GM19452 (cell line): ENCODE data around the gene SELENOF.

ENCODE experiments used
- ATAC-seq: cut with Tn5 transposase; IDR thresholded peaks from one replicate; pipeline ENCODE4 v1.9.1; 2021; ENCODE audit not compliant: unreplicated experiment

Gene SELENOF

GRCh38 chr1:86913896-86914600 lies at the start of gene SELENOF:
Gene SELENOF (minus strand): TSS chr1:86914126. CDS start chr1:86914111, 15 bp downstream.
- ATAC-seq = peak; percentile 85

- no peak for ATAC-seq
Measured at GRCh38 chr1:86960548-86960947, 46.6 kb upstream of the SELENOF start.

DNA sequence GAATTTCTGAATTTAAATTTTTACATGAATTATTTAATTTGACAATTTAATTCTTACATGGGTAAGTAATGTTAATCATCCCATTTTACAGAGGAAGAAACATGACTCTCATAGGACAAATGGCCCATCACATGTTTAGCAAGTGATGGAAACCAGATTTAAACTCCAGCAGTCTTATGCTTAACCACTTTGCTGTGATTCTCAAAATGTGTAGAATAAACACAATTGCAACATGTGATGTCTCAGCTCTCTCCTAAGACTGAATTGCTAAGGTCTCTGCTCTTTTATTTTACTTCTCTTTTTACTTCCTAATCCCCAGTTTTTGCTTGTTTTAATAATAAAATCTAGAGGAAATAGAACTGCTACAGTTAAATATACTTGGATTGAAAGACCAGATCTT lies 43.3 kb upstream of the SELENOF start:
- ATAC-seq = no peak

GRCh38 chr1:86956221-86956620 lies 42.3 kb upstream of the SELENOF start:
- no peak for ATAC-seq

DNA sequence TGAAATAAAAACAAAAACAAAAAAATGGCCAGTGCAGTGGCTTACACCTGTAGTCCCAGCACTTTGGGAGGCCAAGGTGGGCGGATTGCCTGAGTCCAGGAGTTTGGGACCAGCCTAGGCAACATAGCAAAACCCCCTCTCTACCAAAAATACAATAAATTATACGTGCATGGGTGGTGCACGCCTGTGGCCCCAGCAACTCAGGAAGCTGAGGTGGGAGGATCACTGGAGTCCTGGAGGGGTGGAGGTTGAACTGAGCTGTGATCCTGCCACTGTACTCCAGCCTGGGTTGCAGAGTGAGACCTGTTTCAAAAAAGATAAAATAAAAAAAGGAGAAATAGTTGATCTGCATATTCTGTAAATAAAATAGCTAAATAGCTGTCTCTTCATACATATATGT lies 41.8 kb upstream of the SELENOF start:
- no peak for ATAC-seq

- no peak for ATAC-seq
Measured at GRCh38 chr1:86953167-86953566, 39.2 kb upstream of the SELENOF start.

- ATAC-seq = no peak
Measured at GRCh38 chr1:86951430-86951829, 37.5 kb upstream of the SELENOF start.

GRCh38 chr1:86950712-86951419 lies 36.9 kb upstream of the SELENOF start:
- ATAC-seq = no peak

GRCh38 chr1:86948212-86948611 lies 34.3 kb upstream of the SELENOF start:
- no peak for ATAC-seq

- no peak for ATAC-seq
Measured at GRCh38 chr1:86942743-86943142, 28.8 kb upstream of the SELENOF start.

GRCh38 chr1:86942042-86942441 lies 28.1 kb upstream of the SELENOF start:
- ATAC-seq = no peak

DNA sequence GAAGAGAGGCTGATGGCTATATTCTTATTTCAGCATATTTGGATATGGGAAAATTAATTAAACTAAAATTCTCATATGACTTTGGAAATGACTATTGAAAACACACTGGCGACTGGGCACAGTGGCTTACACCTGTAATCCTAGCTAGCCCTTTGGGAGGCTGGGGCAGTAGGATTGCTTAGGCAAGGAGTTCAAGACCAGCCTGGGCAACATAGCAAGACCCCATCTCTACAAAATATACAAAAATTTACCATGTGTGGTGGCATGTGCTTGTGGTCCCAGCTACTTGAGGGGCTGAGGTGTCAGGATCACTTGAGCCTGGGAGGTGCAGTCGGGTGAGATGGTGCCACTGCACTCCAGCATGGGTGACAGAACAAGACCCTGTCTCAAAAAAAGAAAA lies 26.7 kb upstream of the SELENOF start:
- ATAC-seq = no peak

DNA sequence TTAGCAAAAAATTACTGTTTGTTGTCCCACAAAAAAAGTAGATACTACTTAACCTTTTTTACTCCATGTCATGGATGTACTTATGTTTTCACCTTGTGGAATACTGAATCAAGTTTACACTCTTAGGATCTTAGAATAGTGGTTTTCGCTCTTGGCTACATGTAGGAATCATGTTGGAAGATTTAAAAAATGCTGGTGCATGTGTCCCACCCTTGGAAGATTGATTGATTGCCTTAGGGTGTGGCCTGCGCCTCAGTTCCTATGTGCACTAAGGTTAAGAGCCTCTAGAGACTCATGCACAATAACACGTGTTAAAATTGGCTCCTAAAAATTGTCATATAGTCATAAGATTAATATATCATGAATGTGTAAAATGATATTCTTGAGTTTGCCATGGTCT lies 25.5 kb upstream of the SELENOF start:
- ATAC-seq = no peak

DNA sequence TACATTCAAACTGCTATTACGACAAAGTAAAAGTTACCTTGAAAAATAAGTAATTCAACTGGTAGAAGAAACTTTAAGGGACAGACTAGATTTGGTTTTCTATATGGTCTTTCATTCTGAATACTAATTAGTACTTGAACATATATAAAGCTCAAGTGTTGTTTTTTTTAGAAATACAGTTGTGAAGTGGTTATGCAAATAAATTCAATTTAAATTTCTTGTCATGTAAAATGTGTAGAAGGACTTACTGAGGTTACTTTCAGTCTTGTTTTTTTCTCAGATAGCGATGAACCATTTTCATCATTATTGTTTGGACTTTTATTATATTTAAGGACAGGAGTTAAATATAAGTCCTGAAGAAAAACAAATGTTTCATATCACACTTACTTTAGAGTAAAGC lies 24.9 kb upstream of the SELENOF start:
- no peak for ATAC-seq

GRCh38 chr1:86938450-86938849 lies 24.5 kb upstream of the SELENOF start:
- ATAC-seq = no peak

- no peak for ATAC-seq
Measured at GRCh38 chr1:86933562-86934377, 19.8 kb upstream of the SELENOF start.

- no peak for ATAC-seq
Measured at GRCh38 chr1:86933051-86933450, 19.1 kb upstream of the SELENOF start.

DNA sequence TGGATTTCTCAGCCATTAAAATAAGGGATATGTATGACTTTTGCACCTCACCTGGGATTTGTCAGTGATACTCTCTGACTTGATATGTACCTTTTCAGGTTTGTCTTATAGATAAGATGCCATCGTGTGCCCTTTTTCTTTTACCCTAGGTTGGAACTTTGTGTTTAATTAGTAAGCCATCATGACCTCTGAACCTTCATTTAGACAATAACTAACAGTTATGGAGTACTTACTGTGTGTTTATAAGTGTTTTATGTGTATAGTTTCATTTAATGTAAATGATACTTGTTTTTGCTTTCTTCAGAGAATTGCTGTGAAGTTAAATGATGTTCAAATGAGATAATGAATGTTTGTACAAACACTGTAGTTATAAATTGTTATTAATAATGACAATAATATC lies 14.9 kb upstream of the SELENOF start:
- no peak for ATAC-seq

- no peak for ATAC-seq
Measured at GRCh38 chr1:86926883-86927282, 13.0 kb upstream of the SELENOF start.

DNA sequence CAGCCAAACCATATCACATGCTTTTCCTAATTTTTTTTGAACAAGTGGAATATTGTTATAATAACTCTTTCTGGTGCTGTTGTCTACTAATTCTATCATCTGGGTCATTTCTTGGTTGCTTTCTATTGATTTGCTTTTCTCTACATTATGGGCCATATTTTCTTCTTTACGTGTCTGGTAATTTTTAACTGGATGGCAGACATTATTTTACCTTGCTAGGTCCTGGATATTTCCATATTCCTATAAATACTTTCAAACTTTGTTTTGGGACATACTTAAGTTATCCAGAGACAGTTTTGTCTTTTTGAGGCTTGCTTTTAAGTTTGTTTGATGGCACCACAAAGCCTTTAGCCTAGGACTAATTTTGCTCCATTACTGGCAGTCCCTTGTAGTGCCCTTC lies 11.8 kb upstream of the SELENOF start:
- no peak for ATAC-seq

DNA sequence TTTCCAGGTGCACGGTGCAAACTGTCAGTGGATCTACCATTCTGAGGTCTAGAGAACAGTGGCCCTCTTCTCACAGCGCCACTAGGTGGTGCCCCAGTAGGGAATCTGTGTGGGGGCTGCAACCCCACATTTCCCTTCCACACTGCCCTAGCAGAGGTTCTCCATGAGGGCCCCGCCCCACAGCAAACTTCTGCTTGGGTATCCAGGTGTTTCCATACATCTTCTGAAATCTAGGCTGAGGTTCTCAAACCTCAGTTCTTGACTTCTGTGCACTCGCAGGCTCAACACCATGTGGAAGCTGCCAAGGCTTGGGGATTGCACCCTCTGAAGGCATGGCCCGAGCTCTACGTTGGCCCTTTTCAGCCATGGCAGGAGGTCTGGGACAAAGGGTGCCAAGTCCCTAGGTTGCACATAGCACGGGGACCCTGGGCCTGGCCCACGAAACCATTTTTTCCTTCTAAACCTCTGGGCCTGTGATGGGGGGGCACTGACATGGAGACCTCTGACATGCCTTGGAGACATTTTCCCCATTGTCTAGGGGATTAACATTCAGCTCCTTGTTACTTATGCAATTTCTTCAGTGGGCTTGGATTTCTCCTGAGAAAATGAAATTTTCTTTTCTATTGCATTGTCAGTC lies 10.5 kb upstream of the SELENOF start:
- no peak for ATAC-seq
